ENCODE data around the gene NOP9.

DNA sequence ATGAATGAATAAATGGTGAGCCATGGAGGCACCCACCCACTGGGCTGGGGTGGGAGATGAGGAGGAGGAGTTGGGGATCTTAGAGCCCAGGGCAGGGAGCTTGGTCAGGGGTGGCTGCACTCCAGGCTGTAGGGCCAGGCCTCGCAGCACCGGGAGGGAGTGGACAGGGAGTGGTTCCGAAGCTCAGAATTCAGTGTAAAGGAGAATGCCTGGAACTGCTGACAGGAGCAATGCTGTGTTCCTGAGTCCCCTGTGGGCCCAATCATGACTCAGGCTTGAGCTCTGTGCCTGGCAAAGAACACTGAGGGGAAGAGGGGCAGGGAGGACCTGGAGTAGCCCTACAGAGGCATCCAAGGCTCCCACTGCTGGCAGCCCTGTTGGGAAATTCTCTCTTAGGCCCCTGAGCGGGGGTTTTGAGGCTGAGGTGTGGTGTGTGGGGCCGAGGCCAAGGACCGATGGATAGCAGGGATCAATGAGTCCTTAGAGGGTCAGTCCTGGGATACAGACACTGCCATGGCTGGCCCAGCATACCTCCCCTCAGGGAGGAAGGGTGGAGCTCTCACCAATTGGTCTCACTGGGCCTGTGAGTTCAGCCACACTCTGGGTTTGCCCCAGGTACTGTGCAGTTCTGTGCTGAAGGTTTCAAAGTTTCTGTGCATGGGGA lies 18.7 kb upstream of the NOP9 start:
- TF ChIP-seq, protein P1, sequence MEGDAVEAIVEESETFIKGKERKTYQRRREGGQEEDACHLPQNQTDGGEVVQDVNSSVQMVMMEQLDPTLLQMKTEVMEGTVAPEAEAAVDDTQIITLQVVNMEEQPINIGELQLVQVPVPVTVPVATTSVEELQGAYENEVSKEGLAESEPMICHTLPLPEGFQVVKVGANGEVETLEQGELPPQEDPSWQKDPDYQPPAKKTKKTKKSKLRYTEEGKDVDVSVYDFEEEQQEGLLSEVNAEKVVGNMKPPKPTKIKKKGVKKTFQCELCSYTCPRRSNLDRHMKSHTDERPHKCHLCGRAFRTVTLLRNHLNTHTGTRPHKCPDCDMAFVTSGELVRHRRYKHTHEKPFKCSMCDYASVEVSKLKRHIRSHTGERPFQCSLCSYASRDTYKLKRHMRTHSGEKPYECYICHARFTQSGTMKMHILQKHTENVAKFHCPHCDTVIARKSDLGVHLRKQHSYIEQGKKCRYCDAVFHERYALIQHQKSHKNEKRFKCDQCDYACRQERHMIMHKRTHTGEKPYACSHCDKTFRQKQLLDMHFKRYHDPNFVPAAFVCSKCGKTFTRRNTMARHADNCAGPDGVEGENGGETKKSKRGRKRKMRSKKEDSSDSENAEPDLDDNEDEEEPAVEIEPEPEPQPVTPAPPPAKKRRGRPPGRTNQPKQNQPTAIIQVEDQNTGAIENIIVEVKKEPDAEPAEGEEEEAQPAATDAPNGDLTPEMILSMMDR (IDR thresholded peaks at IDR 0.05 in 2 of 3, conservative IDR thresholded peaks at IDR 0.05 in 1 of 3; ENCODE audit: borderline replicate concordance in 1 of 3, insufficient read depth in 1 of 3, low read depth in 2 of 3, low read length in 2 of 3) = no peak
- TF ChIP-seq, protein P2, sequence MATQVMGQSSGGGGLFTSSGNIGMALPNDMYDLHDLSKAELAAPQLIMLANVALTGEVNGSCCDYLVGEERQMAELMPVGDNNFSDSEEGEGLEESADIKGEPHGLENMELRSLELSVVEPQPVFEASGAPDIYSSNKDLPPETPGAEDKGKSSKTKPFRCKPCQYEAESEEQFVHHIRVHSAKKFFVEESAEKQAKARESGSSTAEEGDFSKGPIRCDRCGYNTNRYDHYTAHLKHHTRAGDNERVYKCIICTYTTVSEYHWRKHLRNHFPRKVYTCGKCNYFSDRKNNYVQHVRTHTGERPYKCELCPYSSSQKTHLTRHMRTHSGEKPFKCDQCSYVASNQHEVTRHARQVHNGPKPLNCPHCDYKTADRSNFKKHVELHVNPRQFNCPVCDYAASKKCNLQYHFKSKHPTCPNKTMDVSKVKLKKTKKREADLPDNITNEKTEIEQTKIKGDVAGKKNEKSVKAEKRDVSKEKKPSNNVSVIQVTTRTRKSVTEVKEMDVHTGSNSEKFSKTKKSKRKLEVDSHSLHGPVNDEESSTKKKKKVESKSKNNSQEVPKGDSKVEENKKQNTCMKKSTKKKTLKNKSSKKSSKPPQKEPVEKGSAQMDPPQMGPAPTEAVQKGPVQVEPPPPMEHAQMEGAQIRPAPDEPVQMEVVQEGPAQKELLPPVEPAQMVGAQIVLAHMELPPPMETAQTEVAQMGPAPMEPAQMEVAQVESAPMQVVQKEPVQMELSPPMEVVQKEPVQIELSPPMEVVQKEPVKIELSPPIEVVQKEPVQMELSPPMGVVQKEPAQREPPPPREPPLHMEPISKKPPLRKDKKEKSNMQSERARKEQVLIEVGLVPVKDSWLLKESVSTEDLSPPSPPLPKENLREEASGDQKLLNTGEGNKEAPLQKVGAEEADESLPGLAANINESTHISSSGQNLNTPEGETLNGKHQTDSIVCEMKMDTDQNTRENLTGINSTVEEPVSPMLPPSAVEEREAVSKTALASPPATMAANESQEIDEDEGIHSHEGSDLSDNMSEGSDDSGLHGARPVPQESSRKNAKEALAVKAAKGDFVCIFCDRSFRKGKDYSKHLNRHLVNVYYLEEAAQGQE (IDR thresholded peaks at IDR 0.05; ENCODE audit: low read depth) = no peak
- no peak for TF ChIP-seq POLR2A (IDR thresholded peaks at IDR 0.05; ENCODE audit: borderline replicate concordance, extremely low read depth, insufficient read depth, insufficient read length)
- TF ChIP-seq, protein P3, sequence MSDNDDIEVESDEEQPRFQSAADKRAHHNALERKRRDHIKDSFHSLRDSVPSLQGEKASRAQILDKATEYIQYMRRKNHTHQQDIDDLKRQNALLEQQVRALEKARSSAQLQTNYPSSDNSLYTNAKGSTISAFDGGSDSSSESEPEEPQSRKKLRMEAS (IDR thresholded peaks at IDR 0.05) = no peak
- TF ChIP-seq EZH2phosphoT487 (IDR thresholded peaks at IDR 0.05; ENCODE audit: borderline replicate concordance) = no peak
